Breast epithelium (tissue), 3 donors: Measurements from ENCODE around the gene PIGV.

Source experiments
- POLR2AphosphoS5 ChIP-seq, 3 donors: sonication (generic); formaldehyde crosslinking; IDR thresholded peaks; one replicate each; pipeline ENCODE4 v1.6.1; 2017; ENCODE audit warnings: antibody characterized with exemption in 3 of 3
- TF ChIP-seq, protein P1 (sequence below), 3 donors: fragments of 450-650 bp; IDR thresholded peaks; one replicate each; pipeline ENCODE4 v1.5.1; 2016 to 2017; ENCODE audit warnings: antibody characterized with exemption in 3 of 3, mild to moderate bottlenecking in 3 of 3, moderate library complexity in 3 of 3

DNA sequence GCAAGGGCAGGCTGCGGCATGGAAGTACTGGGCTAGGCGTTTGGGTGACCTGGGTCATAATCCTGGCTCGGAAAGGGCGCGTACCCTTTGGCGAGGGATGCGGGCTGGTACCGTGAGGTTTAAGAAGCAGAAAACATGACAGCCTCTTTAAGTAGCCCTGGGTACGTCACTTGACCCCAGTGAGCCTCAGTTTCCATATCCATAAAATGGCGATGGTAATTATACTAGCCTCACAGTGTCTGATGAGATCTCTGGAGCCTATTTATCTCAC lies 700 bp downstream of the PIGV start:
- TF ChIP-seq, protein P1, sequence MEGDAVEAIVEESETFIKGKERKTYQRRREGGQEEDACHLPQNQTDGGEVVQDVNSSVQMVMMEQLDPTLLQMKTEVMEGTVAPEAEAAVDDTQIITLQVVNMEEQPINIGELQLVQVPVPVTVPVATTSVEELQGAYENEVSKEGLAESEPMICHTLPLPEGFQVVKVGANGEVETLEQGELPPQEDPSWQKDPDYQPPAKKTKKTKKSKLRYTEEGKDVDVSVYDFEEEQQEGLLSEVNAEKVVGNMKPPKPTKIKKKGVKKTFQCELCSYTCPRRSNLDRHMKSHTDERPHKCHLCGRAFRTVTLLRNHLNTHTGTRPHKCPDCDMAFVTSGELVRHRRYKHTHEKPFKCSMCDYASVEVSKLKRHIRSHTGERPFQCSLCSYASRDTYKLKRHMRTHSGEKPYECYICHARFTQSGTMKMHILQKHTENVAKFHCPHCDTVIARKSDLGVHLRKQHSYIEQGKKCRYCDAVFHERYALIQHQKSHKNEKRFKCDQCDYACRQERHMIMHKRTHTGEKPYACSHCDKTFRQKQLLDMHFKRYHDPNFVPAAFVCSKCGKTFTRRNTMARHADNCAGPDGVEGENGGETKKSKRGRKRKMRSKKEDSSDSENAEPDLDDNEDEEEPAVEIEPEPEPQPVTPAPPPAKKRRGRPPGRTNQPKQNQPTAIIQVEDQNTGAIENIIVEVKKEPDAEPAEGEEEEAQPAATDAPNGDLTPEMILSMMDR (IDR thresholded peaks at IDR 0.05), result no peak
- TF ChIP-seq POLR2AphosphoS5 (IDR thresholded peaks at IDR 0.05), result no peak
